Right cardiac atrium (tissue), 5 donors: Measurements from ENCODE around the gene SIPA1L3. TPM values are rescaled to one million over a fixed set of nuclear protein-coding genes. Genes with fewer than 3 reads are reported as not detected.
A peak's percentile ranks its signal among the peaks of the same experiment; 100 is the strongest.

Experiments used
- ATAC-seq, 2 donors: fragments of 200-7000 bp; cut with Tn5 transposase; one replicate each; pipeline versions ENCODE4 v1.8.0 to v1.9.1; 2020; ENCODE audit warnings: moderate library complexity in 2 of 2, mild to moderate bottlenecking in 1 of 2
- DNase-seq, 3 donors: peaks; one replicate each; pipeline ENCODE4 v3.0.0-alpha.2; 2020
- H3K27ac ChIP-seq: one replicate; pipeline ENCODE4 v1.5.1; 2013; ENCODE audit warnings: mild to moderate bottlenecking, low read length, control low read depth, moderate library complexity
- H3K27me3 ChIP-seq: one replicate; pipeline ENCODE4 v1.6.1; 2013; ENCODE audit not compliant: control insufficient read depth, insufficient read depth
- H3K4me1 ChIP-seq: one replicate; pipeline ENCODE4 v1.6.1; 2013; ENCODE audit warnings: low read length; ENCODE audit not compliant: control insufficient read depth, insufficient read depth
- H3K4me3 ChIP-seq: one replicate; pipeline ENCODE4 v1.5.1; 2013; ENCODE audit warnings: low read length, control low read depth
- H3K9me3 ChIP-seq: one replicate; pipeline ENCODE4 v1.6.1; 2013; ENCODE audit warnings: low read length; ENCODE audit not compliant: control insufficient read depth
- WGBS: extraction: QIAGEN DNeasy Blood & Tissue Kit; methylation state at CpG from one replicate; pipeline ENCODE4 v1.1.7; 2013; 5-methylcytosine and 5-hydroxymethylcytosine counted together
- intact Hi-C, 4 donors: fragments of 100-400 bp; cut with DNase I; formaldehyde crosslinking; loops; one replicate each; pipeline versions ENCODE4 v1.11.0 to v1.14.0; 2022 to 2023
- polyA plus RNA-seq: library from polyadenylated mRNA; stranded (reverse); fragments of 200-250 nt; gene quantifications from one replicate; pipeline ENCODE4 v1.2.3, GENCODE V29; 2013
- total RNA-seq, 4 donors: library from RNA; stranded (reverse); fragmentation: NEBNext Ultra II Directional; extraction: Animal tissue kit (Norgen Biotek cat#: 25700); gene quantifications; one replicate each; pipeline ENCODE4 v1.2.1, GENCODE V29; 2021
- donor health status: healthy with polysubstance abuse.
- donor health status: DM: no; HTN: yes; CAD: no.
- donor health status: DM: no; HTN: no; CAD: no.
- donor health status: DM: no; HTN: yes; CAD: no; lungs with severe emphysema.
- donor health status: DM: yes; HTN: yes; CAD: no.

SIPA1L3 gene
- total and polyA plus RNA-seq, 5 donors = 7.5 to 19.8 (median 10.2) TPM

DNA sequence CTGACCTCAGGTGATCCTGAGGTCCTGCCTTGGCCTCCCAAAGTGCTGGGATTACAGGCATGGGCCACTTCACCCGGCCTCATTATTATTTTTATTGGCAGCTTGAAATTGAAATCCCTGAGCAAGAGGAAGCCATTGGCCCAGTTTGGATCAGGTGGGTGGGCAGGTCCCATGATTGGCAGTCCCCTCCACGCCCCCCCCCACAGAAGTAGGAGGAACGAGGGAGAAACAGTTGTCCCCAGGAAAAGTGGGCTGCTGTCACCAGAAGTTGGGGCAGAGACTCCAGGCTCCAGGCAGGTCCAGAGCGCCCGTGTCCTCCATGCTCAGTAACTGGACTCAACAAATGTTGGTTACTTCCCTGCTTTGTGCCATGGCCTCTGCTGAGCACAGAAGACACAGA is 70.4 kb downstream of the SIPA1L3 start:
- Histone ChIP-seq H3K4me1 (no peaks in the 10 kb centered on the region), H3K27ac (no peak overlapping the region), H3K9me3 (no peaks in the 10 kb centered on the region), H3K4me3 (no peak overlapping the region), H3K27me3 (no peaks in the 10 kb centered on the region)
- DNase-seq (no peak), ATAC-seq (no peak)
- intact Hi-C loops = no loop called here
- 78% methylated on average over 5 of the region's 5 CpGs for WGBS

GRCh38 chr19:37977992-37978391 is 71.0 kb downstream of the SIPA1L3 start:
- ATAC-seq (no peak), DNase-seq (no peak)
- H3K9me3 ChIP-seq = no peaks in the 10 kb centered on the region
- H3K4me1 ChIP-seq = no peaks in the 10 kb centered on the region
- H3K4me3 ChIP-seq = no peak overlapping the region
- WGBS = 50% methylated on average over 7 of the region's 7 CpGs
- H3K27me3 ChIP-seq = no peaks in the 10 kb centered on the region
- intact Hi-C loops = no loop called here
- no peak overlapping the region for H3K27ac ChIP-seq

DNA sequence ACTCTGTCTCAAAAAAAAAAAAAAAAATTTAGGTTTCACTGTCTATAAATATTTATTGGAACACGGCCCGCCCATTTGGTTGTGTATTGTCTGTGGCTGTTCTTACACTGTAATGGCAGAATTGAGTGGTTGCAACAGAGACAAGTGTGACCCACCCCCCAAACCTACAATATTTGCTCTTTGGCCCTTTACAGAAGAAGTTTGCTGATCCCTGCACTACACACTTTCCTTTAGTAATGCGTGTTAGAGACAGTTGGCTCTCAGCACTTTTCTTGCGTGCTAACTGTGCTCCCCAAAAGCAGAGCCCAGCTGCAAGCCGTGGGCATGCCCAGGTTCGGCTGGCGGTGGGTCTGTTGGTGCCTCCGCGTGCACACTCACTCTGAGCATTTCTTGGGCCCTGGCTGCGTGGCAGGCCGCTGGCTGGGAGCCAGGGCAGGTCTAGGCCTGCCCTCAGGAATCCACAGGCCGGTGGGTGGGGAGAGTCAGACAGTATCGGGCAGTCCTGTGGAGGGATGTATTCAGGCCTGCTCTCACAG is 72.6 kb downstream of the SIPA1L3 start:
- no peak overlapping the region for H3K4me3 ChIP-seq
- H3K27ac ChIP-seq = no peak overlapping the region
- no peak for ATAC-seq
- H3K27me3 ChIP-seq = no peaks in the 10 kb centered on the region
- H3K4me1 ChIP-seq = no peaks in the 10 kb centered on the region
- no peaks in the 10 kb centered on the region for H3K9me3 ChIP-seq
- no peak for DNase-seq
- intact Hi-C loops = no loop called here
- 78% methylated on average over 13 of the region's 13 CpGs for WGBS

- Histone ChIP-seq H3K4me3 (no peak overlapping the region), H3K4me1 (no peaks in the 10 kb centered on the region), H3K27ac (no peak overlapping the region), H3K9me3 (no peaks in the 10 kb centered on the region), H3K27me3 (no peaks in the 10 kb centered on the region)
- ATAC-seq = peak; percentile 23 to 64
- peak in 1 of 3 donors; percentile 64 for DNase-seq
- WGBS = 64% methylated on average over 12 of the region's 12 CpGs
- intact Hi-C loops = no loop called here
Measured at GRCh38 chr19:37980419-37981170, 73.6 kb downstream of the SIPA1L3 start.

DNA sequence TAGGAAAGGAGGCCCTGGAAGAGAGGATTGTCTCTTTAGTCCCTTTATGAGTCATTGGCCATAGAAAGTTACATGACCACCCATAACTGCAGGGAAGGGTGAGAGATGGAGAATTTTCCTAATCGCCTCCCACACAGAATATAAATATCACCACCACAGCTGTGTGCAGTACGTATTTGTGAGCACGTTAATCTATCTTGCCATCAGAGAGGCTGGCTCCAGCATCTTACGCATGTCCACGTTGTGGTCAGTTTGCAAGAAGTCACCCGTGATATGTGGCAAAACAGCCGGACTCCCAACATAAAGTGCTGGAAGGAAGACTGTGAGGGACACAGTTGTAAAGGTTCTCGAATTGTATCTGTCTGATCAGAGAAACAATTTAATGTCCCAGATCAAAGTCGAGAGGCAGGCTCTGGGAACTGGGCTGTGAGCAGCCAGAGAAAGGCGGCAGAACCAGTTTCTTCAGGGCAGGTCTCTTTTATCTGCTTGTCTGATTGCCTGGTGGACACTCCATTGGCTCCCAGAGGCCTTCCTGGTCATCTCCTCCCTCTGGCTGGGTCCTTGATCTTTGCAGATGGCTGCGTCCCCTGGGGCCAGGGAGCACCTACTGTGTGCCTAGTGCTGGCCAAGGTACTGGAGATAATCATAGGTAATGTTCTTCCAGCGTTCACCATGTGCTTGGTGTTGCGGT is 74.9 kb downstream of the SIPA1L3 start:
- no peaks in the 10 kb centered on the region for H3K9me3 ChIP-seq
- H3K4me1 ChIP-seq = no peaks in the 10 kb centered on the region
- intact Hi-C loops = no loop called here
- H3K4me3 ChIP-seq = no peak overlapping the region
- no peak overlapping the region for H3K27ac ChIP-seq
- H3K27me3 ChIP-seq = no peaks in the 10 kb centered on the region
- ATAC-seq (no peak), DNase-seq (no peak)
- WGBS = 90% methylated on average over 13 of the region's 13 CpGs

DNA sequence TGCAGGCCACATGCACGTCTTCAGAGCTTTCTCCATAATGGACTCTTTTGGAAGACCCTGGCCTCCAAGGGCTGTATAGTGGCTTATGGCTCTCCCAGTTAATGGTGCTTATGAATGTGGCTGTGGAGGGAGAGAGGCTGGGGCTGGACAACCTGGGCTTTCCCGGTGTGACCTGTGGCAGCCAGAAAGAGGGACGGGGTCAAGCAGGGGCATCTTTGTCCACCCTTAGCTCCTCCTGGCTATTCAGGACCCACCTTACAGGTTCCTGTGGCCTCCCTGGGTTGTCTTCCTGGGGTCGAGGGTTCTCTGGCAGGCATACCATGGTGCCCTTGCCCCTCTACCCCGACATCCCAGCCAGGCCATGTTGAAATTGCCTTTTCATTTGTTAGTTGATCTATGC is 75.6 kb downstream of the SIPA1L3 start:
- Histone ChIP-seq H3K4me1 (no peaks in the 10 kb centered on the region), H3K4me3 (no peak overlapping the region), H3K27ac (no peak overlapping the region), H3K9me3 (no peaks in the 10 kb centered on the region), H3K27me3 (no peaks in the 10 kb centered on the region)
- intact Hi-C loops = no loop called here
- DNase-seq (no peak), ATAC-seq (no peak)
- 95% methylated on average over 5 of the region's 5 CpGs for WGBS

DNA sequence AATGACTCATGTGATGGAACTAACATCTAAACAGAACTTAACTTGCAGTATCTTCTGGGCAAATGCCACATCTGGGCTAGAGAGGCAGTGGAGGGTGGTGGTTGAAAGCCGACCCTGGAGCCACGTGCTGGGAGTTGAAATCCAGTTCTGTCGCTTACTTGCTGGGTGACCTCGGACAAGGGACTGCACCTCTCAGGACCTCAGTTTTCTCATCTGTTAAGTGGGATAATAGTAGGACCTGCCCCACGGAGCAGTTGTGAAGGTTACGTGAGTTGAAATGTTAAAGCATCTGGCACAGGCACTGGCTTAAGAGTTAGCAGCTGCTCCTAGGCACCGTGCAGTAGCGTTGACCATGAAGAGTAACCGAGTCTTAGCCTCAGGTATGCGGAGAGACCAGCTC is 76.1 kb downstream of the SIPA1L3 start:
- ATAC-seq (no peak), DNase-seq (no peak)
- Histone ChIP-seq H3K9me3 (no peaks in the 10 kb centered on the region), H3K27ac (no peak overlapping the region), H3K27me3 (no peaks in the 10 kb centered on the region), H3K4me3 (no peak overlapping the region), H3K4me1 (no peaks in the 10 kb centered on the region)
- intact Hi-C loops = no loop called here
- 85% methylated on average over 10 of the region's 10 CpGs for WGBS

GRCh38 chr19:37983916-37984315 is 76.9 kb downstream of the SIPA1L3 start:
- intact Hi-C loops = no loop called here
- ATAC-seq (no peak), DNase-seq (no peak)
- Histone ChIP-seq H3K4me3 (no peak overlapping the region), H3K27me3 (no peaks in the 10 kb centered on the region), H3K4me1 (no peaks in the 10 kb centered on the region), H3K27ac (no peak overlapping the region), H3K9me3 (no peaks in the 10 kb centered on the region)
- WGBS = 86% methylated on average over 10 of the region's 10 CpGs

GRCh38 chr19:37986048-37986750 is 79.2 kb downstream of the SIPA1L3 start:
- H3K9me3 ChIP-seq = no peaks in the 10 kb centered on the region
- DNase-seq (no peak), ATAC-seq (no peak)
- no peaks in the 10 kb centered on the region for H3K27me3 ChIP-seq
- H3K4me1 ChIP-seq = no peaks in the 10 kb centered on the region
- H3K27ac ChIP-seq = no peak overlapping the region
- no peak overlapping the region for H3K4me3 ChIP-seq
- intact Hi-C loops = no loop called here
- 55% methylated on average over 10 of the region's 10 CpGs for WGBS

DNA sequence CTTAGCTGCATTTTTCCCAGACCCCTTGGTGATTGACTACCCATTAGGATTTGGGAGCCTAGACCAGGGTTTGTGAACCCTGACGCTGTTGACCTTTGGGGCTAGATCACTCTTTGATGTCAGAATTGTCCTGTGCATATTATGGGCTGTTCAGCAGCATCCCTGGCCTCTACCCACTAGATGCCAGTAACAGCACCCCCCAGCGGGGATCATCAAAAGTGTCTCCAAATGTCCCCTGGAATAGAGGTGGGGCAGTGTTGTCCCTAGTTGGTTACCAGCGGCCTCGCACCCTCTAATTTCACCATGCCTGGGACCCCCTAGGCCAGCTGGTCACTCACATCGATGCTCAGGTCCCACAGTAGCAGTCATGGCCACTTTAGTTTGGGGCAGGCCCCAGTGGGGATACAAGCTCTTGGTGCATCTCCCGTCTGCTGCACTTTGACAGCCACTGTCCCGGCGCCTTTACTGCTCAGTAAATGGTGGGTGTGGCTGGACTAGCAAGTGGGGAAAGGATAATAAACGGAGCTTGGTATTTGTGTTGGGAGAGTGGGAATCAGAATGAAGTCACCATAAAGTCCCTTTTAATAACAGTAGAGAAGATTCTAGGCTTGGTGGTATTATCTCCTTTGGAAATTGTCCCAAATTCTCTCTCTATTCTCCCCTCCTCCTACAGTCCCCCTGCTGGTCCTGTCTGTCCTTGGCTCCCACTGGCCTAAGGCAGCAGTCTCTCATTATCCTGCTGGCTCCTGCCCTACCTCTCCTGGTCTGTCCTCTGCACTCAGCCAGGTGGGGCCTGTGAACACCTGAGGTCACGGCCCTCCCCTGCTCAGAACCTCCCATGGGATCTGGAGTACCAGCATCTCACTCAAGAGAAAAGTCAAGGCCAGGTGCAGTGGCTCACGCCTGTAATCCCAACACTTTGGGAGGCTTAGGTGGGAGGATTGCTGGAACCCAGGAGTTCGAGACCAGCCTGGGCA is 80.6 kb downstream of the SIPA1L3 start:
- DNase-seq (no peak), ATAC-seq (no peak)
- no peaks in the 10 kb centered on the region for H3K4me1 ChIP-seq
- no peaks in the 10 kb centered on the region for H3K9me3 ChIP-seq
- H3K27ac ChIP-seq = no peak overlapping the region
- no peak overlapping the region for H3K4me3 ChIP-seq
- 77% methylated on average over 12 of the region's 12 CpGs for WGBS
- intact Hi-C loops = no loop called here
- H3K27me3 ChIP-seq = no peaks in the 10 kb centered on the region
